Inflammatory macrophage (primary cell): ENCODE measurements around the gene KIF1B.

Experiments used
- DNase-seq, 2 donors: peaks; one replicate each; pipeline ENCODE4 v3.0.0-alpha.2; 2020 to 2022

The KIF1B gene

GRCh38 chr1:10339036-10339567, 128.7 kb downstream of the KIF1B start:
- no peak for DNase-seq

- no peak for DNase-seq
These were observed 129.4 kb downstream of the KIF1B start for GRCh38 chr1:10339815-10340214.

GRCh38 chr1:10340930-10341590, 130.7 kb downstream of the KIF1B start:
- no peak for DNase-seq

GRCh38 chr1:10347109-10347508, 136.7 kb downstream of the KIF1B start:
- no peak for DNase-seq

GRCh38 chr1:10353282-10353681, 142.9 kb downstream of the KIF1B start:
- DNase-seq: no peak

GRCh38 chr1:10353693-10354092, 143.3 kb downstream of the KIF1B start:
- DNase-seq: no peak

- no peak for DNase-seq
These were observed 149.7 kb downstream of the KIF1B start for GRCh38 chr1:10360045-10360444.

- DNase-seq: no peak
These were observed 151.1 kb downstream of the KIF1B start for GRCh38 chr1:10361515-10361914.

GRCh38 chr1:10368194-10368593, 157.8 kb downstream of the KIF1B start:
- DNase-seq: no peak

- DNase-seq: no peak
These were observed 164.1 kb downstream of the KIF1B start for GRCh38 chr1:10374442-10374860.

GRCh38 chr1:10377365-10378029, 167.1 kb downstream of the KIF1B start:
- DNase-seq: peak; percentile 89 to 94

- DNase-seq: peak; percentile 92 to 97
These were observed 167.9 kb downstream of the KIF1B start for GRCh38 chr1:10378081-10378841.

GRCh38 chr1:10379101-10379620, 168.8 kb downstream of the KIF1B start:
- DNase-seq: no peak

GRCh38 chr1:10379676-10380075, 169.3 kb downstream of the KIF1B start:
- DNase-seq: no peak

- DNase-seq: no peak
These were observed 170.4 kb downstream of the KIF1B start for GRCh38 chr1:10380594-10381275.

- DNase-seq: no peak
These were observed 173.3 kb downstream of the KIF1B start for GRCh38 chr1:10383630-10384029.

GRCh38 chr1:10384219-10384618, 173.8 kb downstream of the KIF1B start:
- DNase-seq: no peak

- DNase-seq: no peak
These were observed 176.6 kb downstream of the KIF1B start for GRCh38 chr1:10386761-10387676.

- peak; percentile 89 to 93 for DNase-seq
These were observed 177.5 kb downstream of the KIF1B start for GRCh38 chr1:10387677-10388386.

- no peak for DNase-seq
These were observed 178.0 kb downstream of the KIF1B start for GRCh38 chr1:10388387-10388715.
